Endothelial cell (in vitro differentiated cells): ENCODE data around the gene KCNG2. TPM values are rescaled to one million over a fixed set of nuclear protein-coding genes. Genes with fewer than 3 reads are reported as not detected.

Experiments
- DNase-seq: peaks from one replicate; pipeline ENCODE4 v3.0.0; 2021; ENCODE audit warnings: low spot score
- H3K27ac Mint-ChIP-seq: one replicate; pipeline ENCODE4 v1.8.0; 2021; ENCODE audit warnings: mixed read lengths, inconsistent platforms; ENCODE audit not compliant: unreplicated experiment
- H3K27me3 Mint-ChIP-seq: one replicate; pipeline ENCODE4 v1.8.0; 2021; ENCODE audit warnings: mild to moderate bottlenecking, moderate library complexity, mixed read lengths, inconsistent platforms; ENCODE audit not compliant: unreplicated experiment
- H3K36me3 Mint-ChIP-seq: one replicate; pipeline ENCODE4 v1.8.0; 2021; ENCODE audit warnings: mild to moderate bottlenecking, low read depth, mixed read lengths, inconsistent platforms; ENCODE audit not compliant: unreplicated experiment
- H3K4me1 Mint-ChIP-seq: one replicate; pipeline ENCODE4 v1.8.0; 2021; ENCODE audit warnings: mild to moderate bottlenecking, mixed read lengths, inconsistent platforms; ENCODE audit not compliant: unreplicated experiment
- H3K4me3 Mint-ChIP-seq: one replicate; pipeline ENCODE4 v1.8.0; 2021; ENCODE audit warnings: mild to moderate bottlenecking, mixed read lengths, inconsistent platforms; ENCODE audit not compliant: unreplicated experiment
- H3K9me3 Mint-ChIP-seq: one replicate; pipeline ENCODE4 v1.8.0; 2021; ENCODE audit warnings: mixed read lengths, inconsistent platforms; ENCODE audit not compliant: unreplicated experiment
- CTCF ChIP-seq: fragments of 200-600 bp; sonication (generic); IDR thresholded peaks from one replicate; pipeline ENCODE4 v1.5.0; 2021; ENCODE audit warnings: antibody characterized with exemption; ENCODE audit not compliant: unreplicated experiment
- total RNA-seq: library from RNA; stranded (reverse); fragmentation: NEBNext Ultra II Directional; extraction: Animal tissue kit (Norgen Biotek cat#: 25700); gene quantifications from one replicate; pipeline ENCODE4 v1.2.1, GENCODE V29; 2021; ENCODE audit not compliant: unreplicated experiment

KCNG2 gene
- total RNA-seq, 1 donor from 2014 or later = 0.56 TPM

GRCh38 chr18:79945118-79946042 lies 147.6 kb downstream of the KCNG2 start:
- peaks cover 12% of the 10 kb centered on the region for H3K27me3 Mint-ChIP-seq
- H3K9me3 Mint-ChIP-seq = no peaks in the 10 kb centered on the region
- H3K4me3 Mint-ChIP-seq = no peak overlapping the region
- H3K36me3 Mint-ChIP-seq = peaks cover 24% of the 10 kb centered on the region
- DNase-seq = no peak
- no peak for TF ChIP-seq CTCF
- H3K4me1 Mint-ChIP-seq = peaks cover 13% of the 10 kb centered on the region
- H3K27ac Mint-ChIP-seq = no peak overlapping the region

- Mint-ChIP-seq H3K4me1 (peaks cover 15% of the 10 kb centered on the region), H3K27ac (no peak overlapping the region), H3K36me3 (peaks cover 20% of the 10 kb centered on the region), H3K4me3 (no peak overlapping the region), H3K9me3 (no peaks in the 10 kb centered on the region), H3K27me3 (peaks cover 11% of the 10 kb centered on the region)
- DNase-seq = no peak
- no peak for TF ChIP-seq CTCF
These were observed 149.5 kb downstream of the KCNG2 start for GRCh38 chr18:79947054-79947755.

GRCh38 chr18:79947881-79948610 lies 150.3 kb downstream of the KCNG2 start:
- Mint-ChIP-seq H3K4me1 (peaks cover 15% of the 10 kb centered on the region), H3K4me3 (no peak overlapping the region), H3K27me3 (peaks cover 12% of the 10 kb centered on the region), H3K9me3 (no peaks in the 10 kb centered on the region), H3K27ac (no peak overlapping the region), H3K36me3 (peaks cover 13% of the 10 kb centered on the region)
- no peak for DNase-seq
- no peak for TF ChIP-seq CTCF

- TF ChIP-seq CTCF = no peak
- DNase-seq = no peak
- Mint-ChIP-seq H3K27ac (no peak overlapping the region), H3K27me3 (peaks cover 19% of the 10 kb centered on the region), H3K4me1 (peaks cover 15% of the 10 kb centered on the region), H3K36me3 (peaks cover 11% of the 10 kb centered on the region), H3K4me3 (no peak overlapping the region), H3K9me3 (no peaks in the 10 kb centered on the region)
These were observed 151.1 kb downstream of the KCNG2 start for GRCh38 chr18:79948719-79949411.

Other genes with a start within 250 kb of the KCNG2 start
- 34.2 TPM for gene CTDP1, start 118.1 kb upstream of the KCNG2 start, total RNA-seq
- 31.8 TPM for gene SLC66A2, start 153.7 kb downstream of the KCNG2 start, total RNA-seq
- 0.87 TPM for gene HSBP1L1, start 166.7 kb downstream of the KCNG2 start, total RNA-seq
- 86.8 TPM for gene TXNL4A, start 190.6 kb downstream of the KCNG2 start, total RNA-seq
- 25.6 TPM for gene RBFA, start 236.5 kb downstream of the KCNG2 start, total RNA-seq